PC-9 (cell line): ENCODE data around the gene APC.

Experiments
- CTCF ChIP-seq: fragments of 200-600 bp; sonication (generic); conservative IDR thresholded peaks from 2 replicates; pipeline ENCODE4 v1.6.1; 2017; ENCODE audit warnings: mixed run types, antibody characterized with exemption, mild to moderate bottlenecking, moderate library complexity
- EZH2 ChIP-seq: fragments of 200-600 bp; sonication (generic); IDR thresholded peaks from 2 replicates; pipeline ENCODE4 v1.8.0; 2017; ENCODE audit warnings: antibody characterized with exemption, low read depth

- no peak for TF ChIP-seq CTCF
- no peak for TF ChIP-seq EZH2
These were observed 120.2 kb downstream of the APC start for GRCh38 chr5:112857866-112858265.
